K562 (cell line): ENCODE measurements around the gene MLH1. TPM values are rescaled to one million over a fixed set of nuclear protein-coding genes. Genes with fewer than 3 reads are reported as not detected.
A peak's percentile ranks its signal among the peaks of the same experiment; 100 is the strongest.
"Not testable (repeated sequence)": the region's sequence is repeated elsewhere in the genome, so short reads cannot be mapped to it uniquely, and the experiment has no call there.

Source experiments
- ATAC-seq: fragments of 200-7000 bp; cut with Tn5 transposase; 3 replicates; pipeline ENCODE4 v1.9.1; 2020; ENCODE audit warnings: moderate library complexity
- BruUV-seq: library from RNA; stranded (reverse); fragments of 400-500 nt; replicated peaks from 2 replicates; lab custom pipeline; 2021; lab: Mats Ljungman, UMichigan
- CTCF ChIA-PET: fragments of 300-600 bp; formaldehyde crosslinking; extraction: SDS; loops from one replicate; lab custom pipeline; 2021; ENCODE audit warnings: low intra/inter-chr PET ratio; lab: Yijun Ruan, JAX
- POLR2A ChIA-PET: fragments of 300-600, 350-650 bp; sonication (Branson Sonifier 250); formaldehyde crosslinking; extraction: SDS; loops from one replicate; lab custom pipeline; 2021; ENCODE audit warnings: antibody characterized with exemption, inconsistent platforms; lab: Yijun Ruan, JAX
- DNase-seq, 4 experiments: peaks; one replicate each; pipeline versions ENCODE4 v3.0.0 to v3.0.0-alpha.2; 2011 to 2018; ENCODE audit warnings: low spot score in 3 of 4, mixed read lengths in 3 of 4; ENCODE audit errors: extremely low read depth in 1 of 4
- FAIRE-seq: peaks from 2 replicates; lab custom pipeline; 2011; peaks lifted over from hg19 to GRCh38; lab: Jason Lieb, UNC
- H2AFZ ChIP-seq: 2 replicates; pipeline ENCODE4 v1.6.0; 2011; ENCODE audit warnings: low read depth, low read length, control low read depth, inconsistent platforms
- H3K27ac ChIP-seq: fragments of 200-600 bp; 3 replicates; pipeline ENCODE4 v1.8.0; 2011; ENCODE audit warnings: low read depth, mild to moderate bottlenecking, control low read depth, inconsistent platforms, low read length, moderate library complexity, mixed read lengths; ENCODE audit errors: extremely low read depth
- H3K27me3 ChIP-seq, 2 experiments: fragments of 300-600 bp in 1 of 2; 2 replicates in 1 of 2; 3 replicates in 1 of 2; pipeline versions ENCODE4 v1.6.0 to v1.8.0; 2011; ENCODE audit warnings: inconsistent platforms in 2 of 2, low read length in 2 of 2, mild to moderate bottlenecking in 1 of 2, mixed read lengths in 1 of 2, moderate library complexity in 1 of 2; ENCODE audit not compliant: control insufficient read depth in 2 of 2, insufficient read depth in 2 of 2
- H3K36me3 ChIP-seq: fragments of 300-600 bp; 3 replicates; pipeline ENCODE4 v1.8.0; 2011; ENCODE audit warnings: mild to moderate bottlenecking, low read length, inconsistent platforms; ENCODE audit not compliant: control insufficient read depth, insufficient read depth
- H3K4me1 ChIP-seq, 2 experiments: fragments of 200-600 bp in 1 of 2; replicated peaks in 1 of 2; 2 replicates in 1 of 2; 3 replicates in 1 of 2; pipeline versions ENCODE4 v1.5.1 to v1.8.0; 2011; ENCODE audit warnings: inconsistent platforms in 2 of 2, low read length in 2 of 2, mild to moderate bottlenecking in 1 of 2, mixed read lengths in 1 of 2, moderate library complexity in 1 of 2; ENCODE audit not compliant: control insufficient read depth in 2 of 2, insufficient read depth in 2 of 2
- H3K4me2 ChIP-seq: 2 replicates; pipeline ENCODE4 v1.6.1; 2011; ENCODE audit warnings: low read length, control low read depth, inconsistent platforms, mixed read lengths; ENCODE audit not compliant: insufficient read depth
- H3K4me3 ChIP-seq: fragments of 200-600 bp; sonication (generic), shearing (Covaris generic); 2 replicates; pipeline ENCODE4 v1.5.1; 2016; ENCODE audit warnings: control low read depth, inconsistent platforms
- H3K79me2 ChIP-seq: fragments of 200-600 bp; 3 replicates; pipeline ENCODE4 v1.8.0; 2011; ENCODE audit warnings: low read length, inconsistent platforms; ENCODE audit not compliant: control insufficient read depth, insufficient read depth
- H3K9ac ChIP-seq, 2 experiments: 2 replicates each; pipeline versions ENCODE4 v1.6.0 to v1.6.1; 2011; ENCODE audit warnings: low read depth in 2 of 2, low read length in 2 of 2, control low read depth in 1 of 2, inconsistent platforms in 1 of 2, mild to moderate bottlenecking in 1 of 2, mixed read lengths in 1 of 2; ENCODE audit not compliant: insufficient read depth in 1 of 2
- H3K9me1 ChIP-seq: one replicate; pipeline ENCODE4 v1.6.0; 2011; ENCODE audit warnings: inconsistent platforms, mild to moderate bottlenecking, low read length, moderate library complexity; ENCODE audit not compliant: control insufficient read depth, insufficient read depth
- H3K9me3 ChIP-seq: replicated peaks from 2 replicates; pipeline ENCODE4 v1.5.1; 2011; ENCODE audit warnings: low read depth, low read length, inconsistent platforms; ENCODE audit not compliant: control insufficient read depth, insufficient read depth
- H4K20me1 ChIP-seq: replicated peaks from 2 replicates; pipeline ENCODE4 v1.6.1; 2011; ENCODE audit warnings: low read length, inconsistent platforms, mixed read lengths; ENCODE audit not compliant: control insufficient read depth, insufficient read depth
- C11orf30 ChIP-seq: fragments of 450-650 bp; IDR thresholded peaks from 2 replicates; pipeline ENCODE4 v1.6.1; 2016; ENCODE audit warnings: low read depth, mild to moderate bottlenecking
- CBX1 ChIP-seq: sonication (generic); IDR thresholded peaks from 2 replicates; pipeline ENCODE4 v1.6.1; 2016; ENCODE audit warnings: antibody characterized with exemption, low read depth, mild to moderate bottlenecking
- CBX3 ChIP-seq, 2 experiments: IDR thresholded peaks; 1 replicate in 1 of 2; 2 replicates in 1 of 2; pipeline ENCODE4 v1.6.1; 2012; ENCODE audit warnings: inconsistent platforms in 2 of 2, low read length in 2 of 2, borderline replicate concordance in 1 of 2, control low read depth in 1 of 2
- CBX5 ChIP-seq: IDR thresholded peaks from 2 replicates; pipeline ENCODE4 v1.6.1; 2014; ENCODE audit warnings: low read depth, borderline replicate concordance
- GABPB2 ChIP-seq: fragments of 250-450 bp; sonication (Bioruptor Pico); conservative IDR thresholded peaks from 2 replicates; pipeline ENCODE4 v1.5.1; 2021; ENCODE audit warnings: mild to moderate bottlenecking
- RAD21 ChIP-seq, 2 experiments: fragments of 250-450 bp in 1 of 2; fragments of 450-650 bp in 1 of 2; sonication (Bioruptor Pico) in 1 of 2; formaldehyde crosslinking in 1 of 2; IDR thresholded peaks in 1 of 2; conservative IDR thresholded peaks in 1 of 2; 2 replicates each; pipeline versions ENCODE4 v1.4.0 to v1.8.0; 2020 to 2022; ENCODE audit warnings: mild to moderate bottlenecking in 2 of 2, moderate library complexity in 1 of 2
- TRIM24 ChIP-seq, 2 experiments: fragments of 450-650 bp; IDR thresholded peaks; 2 replicates each; pipeline ENCODE4 v1.6.1; 2016
- TRIM28 ChIP-seq: fragments of 450-650 bp; IDR thresholded peaks from 2 replicates; pipeline ENCODE4 v1.6.1; 2017
- ZFP1 ChIP-seq: fragments of 450-650 bp; formaldehyde crosslinking; IDR thresholded peaks from 2 replicates; pipeline ENCODE4 v1.4.0; 2020; ENCODE audit warnings: mild to moderate bottlenecking, mixed read lengths
- ZNF280A ChIP-seq: fragments of 450-650 bp; IDR thresholded peaks from 2 replicates; pipeline ENCODE4 v1.6.1; 2018; ENCODE audit warnings: mild to moderate bottlenecking, low read depth; ENCODE audit not compliant: partially characterized antibody
- ZNF316 ChIP-seq: fragments of 450-650 bp; IDR thresholded peaks from 2 replicates; pipeline ENCODE4 v1.6.1; 2016
- WGBS: fragments of 100-300 bp; shearing (Covaris generic); methylation state at CpG from one replicate; pipeline ENCODE4 v1.1.6; 2016; ENCODE audit warnings: low coverage, mixed read lengths; ENCODE audit not compliant: insufficient coverage; ENCODE audit errors: missing lambda C conversion rate; 5-methylcytosine and 5-hydroxymethylcytosine counted together
- in situ Hi-C: fragments of 300-500 bp; cut with MboI; formaldehyde crosslinking; loops from 4 replicates; pipeline ENCODE4 v1.15.0; 2018; ENCODE audit warnings: inconsistent platforms, mixed read lengths
- intact Hi-C: fragments of 100-400 bp; cut with micrococcal nuclease; formaldehyde crosslinking; loops from 2 replicates; pipeline ENCODE4 v1.14.2; 2022
- polyA plus RNA-seq, 8 experiments: library from polyadenylated mRNA; depleted of rRNA in 4 of 8; stranded (reverse) in 5 of 8; unstranded in 3 of 8; fragments of >200 nt; fragmentation: Nextera tagmentation in 2 of 8; fragmentation: Illumina TruSeq in 1 of 8; extraction: Ambion mirVana in 2 of 8; extraction: Trizol in 1 of 8; gene quantifications; 2 replicates each; pipeline versions ENCODE4 v1.2.1 to v1.2.3, GENCODE V29; 2011 to 2014; ENCODE audit warnings: inconsistent platforms in 1 of 8, missing spikeins in 1 of 8
- total RNA-seq, 7 experiments: library from RNA; depleted of rRNA in 6 of 7; stranded (reverse); fragments of >200 nt in 6 of 7; fragmentation: Illumina TruSeq in 2 of 7; extraction: Trizol in 2 of 7; gene quantifications; 2 replicates each; pipeline versions ENCODE4 v1.2.1 to v1.2.3, GENCODE V29; 2011 to 2021; ENCODE audit warnings: low replicate concordance in 1 of 7

Gene MLH1
- total and polyA plus RNA-seq, 9 of the 15 experiments (the other 6 are each of a cell fraction or from before 2014, with no cell fraction given), result 76.4 to 155 (median 117) TPM

GRCh38 chr3:36945333-36945980, 47.9 kb upstream of the MLH1 start:
- FAIRE-seq (no peak), ATAC-seq (no peak), DNase-seq (no peak)
- Histone ChIP-seq H3K79me2 (no peaks in the 10 kb centered on the region), H3K27me3 (no peaks in the 10 kb centered on the region), H3K4me3 (no peak overlapping the region), H3K36me3 (no peaks in the 10 kb centered on the region), H3K4me2 (no peak overlapping the region), H3K9me1 (no peaks in the 10 kb centered on the region), H2AFZ (no peak overlapping the region), H3K9me3 (peaks cover 24% of the 10 kb centered on the region), H4K20me1 (no peaks in the 10 kb centered on the region), H3K9ac (no peak overlapping the region), H3K27ac (no peak overlapping the region), H3K4me1 (peaks cover 20 to 22% of the 10 kb centered on the region in 2 experiments)
- intact Hi-C loops (no loop called here), in situ Hi-C loops (no loop called here)
- TF ChIP-seq RAD21 (CRISPR knock-in tag; conservative IDR thresholded peaks at IDR 0.05 in 1 of 2, IDR thresholded peaks at IDR 0.05 in 1 of 2) (no peak), GABPB2 (CRISPR knock-in tag) (no peak)
- ChIA-PET CTCF (no interaction called here), POLR2A (interaction anchor here (0.5 to 1.0 kb wide), 6 partner anchors 10 to 227 kb away, joined by 3 to 4 read pairs (median 3); no protein-coding TSS in a partner anchor)
- no TSS peak for BruUV-seq
- WGBS, result 84% methylated on average over 28 of the region's 28 CpGs

- POLR2A ChIA-PET, result interaction anchor here (0.9 to 1.6 kb wide), 3 partner anchors 9 to 14 kb away, joined by 3 to 7 read pairs (median 5); no protein-coding TSS in a partner anchor
- H3K4me2 ChIP-seq, ATAC-seq, H3K79me2 ChIP-seq, H3K36me3 ChIP-seq, CTCF ChIA-PET, H2AFZ ChIP-seq, H3K4me3 ChIP-seq, H3K9me1 ChIP-seq, in situ Hi-C loops, H3K9ac ChIP-seq, H3K4me1 ChIP-seq, FAIRE-seq, intact Hi-C loops, H3K27me3 ChIP-seq, H3K27ac ChIP-seq, H4K20me1 ChIP-seq, BruUV-seq: not testable (repeated sequence)
- WGBS, result 48% methylated on average over 5 of the region's 5 CpGs
- TF ChIP-seq ZNF280A, result peak; percentile 44
- TF ChIP-seq ZNF316, result peak; percentile 39
- 0 out of 2 replicates have a peak, but pooled peaks have one; percentile 20 for TF ChIP-seq CBX5
- peak; percentile 61; the same call in 1 of the 2 replicates for TF ChIP-seq CBX1
- TF ChIP-seq C11orf30, result peak; percentile 29; the same call in 1 of the 2 replicates
- TF ChIP-seq TRIM24 (IDR thresholded peaks at IDR 0.05), result peak in 1 of 2 experiments; percentile 53; a peak in 1 of 4 replicates
- TF ChIP-seq TRIM28, result peak; percentile 93
- TF ChIP-seq CBX3 (IDR thresholded peaks at IDR 0.05; ENCODE audit: borderline replicate concordance in 1 of 2, low read length in 2 of 2), result peak in 1 of 2 experiments; percentile 83; a peak in 2 of 3 replicates
- TF ChIP-seq ZFP1 (CRISPR knock-in tag), result peak; percentile 99
- peak in 1 of 4 experiments; percentile 10 for DNase-seq
- peaks cover 24% of the 10 kb centered on the region for H3K9me3 ChIP-seq
Observed at GRCh38 chr3:36947814-36948213, 45.5 kb upstream of the MLH1 start.
